H9 (cell line): ENCODE results near the gene MINDY4. TPM values are rescaled to one million over a fixed set of nuclear protein-coding genes. Genes with fewer than 3 reads are reported as not detected.

Experiments
- DNase-seq: peaks from one replicate; pipeline ENCODE4 v3.0.0-alpha.2; 2017
- H2AFZ ChIP-seq: one replicate; pipeline ENCODE4 v1.6.1; 2013; ENCODE audit warnings: mild to moderate bottlenecking, low read length, control low read depth, moderate library complexity
- H2AK5ac ChIP-seq: 2 replicates; pipeline ENCODE4 v1.6.1; 2013; ENCODE audit warnings: low read length, control low read depth, mixed read lengths; ENCODE audit not compliant: insufficient read length
- H2BK120ac ChIP-seq: one replicate; pipeline ENCODE4 v1.6.1; 2013; ENCODE audit warnings: low read depth, mild to moderate bottlenecking, low read length, control low read depth, inconsistent platforms; ENCODE audit not compliant: poor library complexity, severe bottlenecking
- H2BK12ac ChIP-seq: 2 replicates; pipeline ENCODE4 v1.6.1; 2013; ENCODE audit warnings: low read length, control low read depth, mixed read lengths, low read depth; ENCODE audit not compliant: insufficient read length
- H2BK15ac ChIP-seq: 2 replicates; pipeline ENCODE4 v1.6.1; 2013; ENCODE audit warnings: low read depth, low read length, control low read depth
- H2BK20ac ChIP-seq: one replicate; pipeline ENCODE4 v1.6.1; 2013; ENCODE audit warnings: low read depth, mild to moderate bottlenecking, low read length, control low read depth, inconsistent platforms; ENCODE audit not compliant: poor library complexity, severe bottlenecking
- H2BK5ac ChIP-seq: 2 replicates; pipeline ENCODE4 v1.6.1; 2013; ENCODE audit warnings: low read length, control low read depth, mixed read lengths; ENCODE audit not compliant: insufficient read length
- H3K14ac ChIP-seq: 2 replicates; pipeline ENCODE4 v1.6.1; 2013; ENCODE audit warnings: low read length, control low read depth; ENCODE audit not compliant: insufficient read depth
- H3K18ac ChIP-seq: 2 replicates; pipeline ENCODE4 v1.6.1; 2013; ENCODE audit warnings: low read depth, mild to moderate bottlenecking, mixed read lengths, low read length, control low read depth; ENCODE audit not compliant: insufficient read length
- H3K23ac ChIP-seq: 2 replicates; pipeline ENCODE4 v1.6.1; 2013; ENCODE audit warnings: low read length, control low read depth, mixed read lengths, low read depth; ENCODE audit not compliant: insufficient read length
- H3K23me2 ChIP-seq: 2 replicates; pipeline ENCODE4 v1.6.1; 2013; ENCODE audit warnings: low read depth, mild to moderate bottlenecking, mixed read lengths, low read length, control low read depth; ENCODE audit not compliant: insufficient read length, poor library complexity, severe bottlenecking
- H3K27ac ChIP-seq: 2 replicates; pipeline ENCODE4 v1.5.1; 2013; ENCODE audit warnings: low read length, control low read depth, mixed read lengths, low read depth; ENCODE audit not compliant: insufficient read length
- H3K27me3 ChIP-seq: 2 replicates; pipeline ENCODE4 v1.6.1; 2013; ENCODE audit warnings: low read length, control low read depth, inconsistent platforms; ENCODE audit not compliant: insufficient read depth
- H3K4ac ChIP-seq: 2 replicates; pipeline ENCODE4 v1.6.1; 2013; ENCODE audit warnings: low read depth, mild to moderate bottlenecking, control low read depth, inconsistent platforms, low read length, moderate library complexity
- H3K4me1 ChIP-seq: 2 replicates; pipeline ENCODE4 v1.6.1; 2013; ENCODE audit warnings: low read length, control low read depth, inconsistent platforms; ENCODE audit not compliant: insufficient read depth
- H3K4me2 ChIP-seq: 2 replicates; pipeline ENCODE4 v1.6.1; 2013; ENCODE audit warnings: low read length, control low read depth, mixed read lengths; ENCODE audit not compliant: insufficient read length, insufficient read depth
- H3K56ac ChIP-seq: 2 replicates; pipeline ENCODE4 v1.6.1; 2013; ENCODE audit warnings: low read depth, mild to moderate bottlenecking, mixed read lengths, low read length, control low read depth; ENCODE audit not compliant: insufficient read length
- H3K79me1 ChIP-seq: 2 replicates; pipeline ENCODE4 v1.6.1; 2013; ENCODE audit warnings: low read depth, mild to moderate bottlenecking, moderate library complexity, low read length, control low read depth, inconsistent platforms; ENCODE audit not compliant: insufficient read depth, poor library complexity, severe bottlenecking
- H3K79me2 ChIP-seq: 2 replicates; pipeline ENCODE4 v1.6.1; 2013; ENCODE audit warnings: low read length, control low read depth, inconsistent platforms; ENCODE audit not compliant: insufficient read depth
- H3K9ac ChIP-seq: 2 replicates; pipeline ENCODE4 v1.6.1; 2013; ENCODE audit warnings: low read length, control low read depth, mixed read lengths; ENCODE audit not compliant: insufficient read length; ENCODE audit errors: extremely low read depth
- H3K9me3 ChIP-seq: one replicate; pipeline ENCODE4 v1.6.1; 2013; ENCODE audit warnings: low read depth, low read length, inconsistent platforms; ENCODE audit not compliant: control insufficient read depth
- H3T11ph ChIP-seq: one replicate; pipeline ENCODE4 v1.6.1; 2013; ENCODE audit warnings: mild to moderate bottlenecking, low read length, control low read depth, inconsistent platforms
- H4K20me1 ChIP-seq: one replicate; pipeline ENCODE4 v1.6.1; 2013; ENCODE audit not compliant: control insufficient read depth, insufficient read length, insufficient read depth
- H4K5ac ChIP-seq: 2 replicates; pipeline ENCODE4 v1.6.1; 2013; ENCODE audit warnings: low read depth, mild to moderate bottlenecking, mixed read lengths, low read length, control low read depth; ENCODE audit not compliant: insufficient read length
- H4K8ac ChIP-seq: replicated peaks from 2 replicates; pipeline ENCODE4 v1.6.1; 2013; ENCODE audit warnings: low read length, control low read depth, mixed read lengths, low read depth; ENCODE audit not compliant: insufficient read length
- H4K91ac ChIP-seq: 2 replicates; pipeline ENCODE4 v1.6.1; 2013; ENCODE audit warnings: low read depth, mild to moderate bottlenecking, moderate library complexity, mixed read lengths, low read length, control low read depth; ENCODE audit not compliant: insufficient read length
- H3K27ac Mint-ChIP-seq, 3 experiments: 2 replicates in 2 of 3; 3 replicates in 1 of 3; pipeline ENCODE4 v1.8.0; 2020 to 2021; ENCODE audit warnings: mixed read lengths in 3 of 3, mild to moderate bottlenecking in 1 of 3, moderate library complexity in 1 of 3
- H3K27me3 Mint-ChIP-seq: 2 replicates; pipeline ENCODE4 v1.8.0; 2021; ENCODE audit warnings: low read depth, mild to moderate bottlenecking, moderate library complexity, mixed read lengths
- H3K36me3 Mint-ChIP-seq, 3 experiments: 2 replicates in 2 of 3; 3 replicates in 1 of 3; pipeline ENCODE4 v1.8.0; 2020 to 2021; ENCODE audit warnings: low read depth in 3 of 3, mixed read lengths in 3 of 3; ENCODE audit not compliant: insufficient read depth in 1 of 3
- H3K4me1 Mint-ChIP-seq, 2 experiments: 2 replicates each; pipeline ENCODE4 v1.8.0; 2020; ENCODE audit warnings: mixed read lengths in 2 of 2
- H3K4me3 Mint-ChIP-seq, 2 experiments: 2 replicates in 1 of 2; 3 replicates in 1 of 2; pipeline ENCODE4 v1.8.0; 2020 to 2021; ENCODE audit warnings: mild to moderate bottlenecking in 2 of 2, mixed read lengths in 2 of 2, moderate library complexity in 1 of 2
- H3K9me3 Mint-ChIP-seq, 2 experiments: 2 replicates in 1 of 2; 3 replicates in 1 of 2; pipeline ENCODE4 v1.8.0; 2020; ENCODE audit warnings: mild to moderate bottlenecking in 2 of 2, mixed read lengths in 2 of 2, moderate library complexity in 1 of 2
- CTCF ChIP-seq: fragments of 200-600 bp; sonication (generic); conservative IDR thresholded peaks from 3 replicates; pipeline ENCODE4 v1.8.0; 2021; ENCODE audit warnings: antibody characterized with exemption, mild to moderate bottlenecking
- WGBS: extraction: QIAGEN DNeasy Blood & Tissue Kit; methylation state at CpG from one replicate; pipeline ENCODE4 v1.1.7; 2013; ENCODE audit warnings: missing lambda C conversion rate, low lambda C conversion rate, mixed read lengths; ENCODE audit not compliant: insufficient read length; ENCODE audit errors: extremely low coverage; 5-methylcytosine and 5-hydroxymethylcytosine counted together
- total RNA-seq: library from RNA; stranded (reverse); gene quantifications from 2 replicates; pipeline ENCODE4 v1.2.1, GENCODE V29; 2021

Gene MINDY4
- total RNA-seq, 1 experiment from 2014 or later: 3.1 TPM

DNA sequence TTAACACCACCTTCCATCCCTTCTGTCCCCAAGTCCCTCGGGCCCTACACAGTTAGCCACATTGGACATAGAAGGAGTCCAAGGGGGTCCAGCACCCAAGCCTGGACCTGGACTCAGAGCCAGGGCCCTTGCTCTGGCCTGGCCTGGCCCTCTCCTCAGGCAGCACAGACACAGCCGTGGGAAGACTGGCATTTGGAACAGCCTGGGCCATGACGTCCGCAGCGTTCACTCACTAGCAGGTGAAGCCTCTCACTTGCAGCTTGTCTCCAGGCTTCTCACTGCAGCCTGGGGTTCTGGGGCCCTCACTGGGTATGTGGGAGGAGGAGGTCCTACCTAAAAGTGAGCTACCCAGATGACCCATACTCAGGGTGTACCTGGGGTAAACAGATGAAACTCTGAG lies 106.8 kb downstream of the MINDY4 start:
- DNase-seq: no peak
- no peak overlapping the region for H2BK12ac ChIP-seq
- H4K20me1 ChIP-seq: no peaks in the 10 kb centered on the region
- peaks cover 45 to 55% of the 10 kb centered on the region in 2 experiments for H3K4me1 Mint-ChIP-seq
- H2AFZ ChIP-seq: no peak overlapping the region
- H3K4me3 Mint-ChIP-seq: no peak overlapping the region
- no peak overlapping the region for H4K5ac ChIP-seq
- H3K79me2 ChIP-seq: no peaks in the 10 kb centered on the region
- no peak overlapping the region for H2BK20ac ChIP-seq
- peaks cover 18% of the 10 kb centered on the region for H3K27me3 Mint-ChIP-seq
- H3K4me1 ChIP-seq: peaks cover 17% of the 10 kb centered on the region; the same call in 1 of the 2 replicates
- no peaks in the 10 kb centered on the region for H3K27me3 ChIP-seq
- no peak overlapping the region for H3K18ac ChIP-seq
- H3K27ac Mint-ChIP-seq: no peak overlapping the region
- no peak overlapping the region for H2AK5ac ChIP-seq
- H2BK5ac ChIP-seq: no peak overlapping the region
- no peak overlapping the region for H2BK15ac ChIP-seq
- no peak overlapping the region for H3K4ac ChIP-seq
- no peak overlapping the region; the same call in 1 of the 2 replicates for H3K14ac ChIP-seq
- TF ChIP-seq CTCF: no peak
- H3K23me2 ChIP-seq: no peaks in the 10 kb centered on the region
- no peak overlapping the region for H3K27ac ChIP-seq
- WGBS: no CpG with 5 or more reads among the region's 5 CpGs
- peaks cover 0 to 11% (median 0%) of the 10 kb centered on the region in 3 experiments; a peak in 2 of 7 replicates for H3K36me3 Mint-ChIP-seq
- no peak overlapping the region for H2BK120ac ChIP-seq
- H4K8ac ChIP-seq: no peak overlapping the region
- H3K23ac ChIP-seq: no peak overlapping the region
- no peak overlapping the region for H3K4me2 ChIP-seq
- H3K56ac ChIP-seq: no peak overlapping the region
- no peak overlapping the region for H3T11ph ChIP-seq
- no peak overlapping the region for H4K91ac ChIP-seq
- H3K9me3 ChIP-seq: no peaks in the 10 kb centered on the region
- no peak overlapping the region for H3K9ac ChIP-seq
- no peaks in the 10 kb centered on the region for H3K79me1 ChIP-seq
- H3K9me3 Mint-ChIP-seq: peaks cover 0 to 3% of the 10 kb centered on the region in 2 experiments; a peak in 1 of 5 replicates
